Skin of body (tissue), 2 donors: ENCODE measurements around the gene TOX2. TPM values are rescaled to one million over a fixed set of nuclear protein-coding genes. Genes with fewer than 3 reads are reported as not detected.

ENCODE experiments used
- DNase-seq: peaks from one replicate; lab custom pipeline; 2025; lab: John Stamatoyannopoulos, UW
- total RNA-seq: library from RNA; depleted of rRNA; stranded (reverse); fragments of >200 nt; gene quantifications from one replicate; pipeline ENCODE4 v1.2.3, GENCODE V29; 2014

The TOX2 gene
- total RNA-seq, 1 donor from 2014 or later, result 0.89 TPM

DNA sequence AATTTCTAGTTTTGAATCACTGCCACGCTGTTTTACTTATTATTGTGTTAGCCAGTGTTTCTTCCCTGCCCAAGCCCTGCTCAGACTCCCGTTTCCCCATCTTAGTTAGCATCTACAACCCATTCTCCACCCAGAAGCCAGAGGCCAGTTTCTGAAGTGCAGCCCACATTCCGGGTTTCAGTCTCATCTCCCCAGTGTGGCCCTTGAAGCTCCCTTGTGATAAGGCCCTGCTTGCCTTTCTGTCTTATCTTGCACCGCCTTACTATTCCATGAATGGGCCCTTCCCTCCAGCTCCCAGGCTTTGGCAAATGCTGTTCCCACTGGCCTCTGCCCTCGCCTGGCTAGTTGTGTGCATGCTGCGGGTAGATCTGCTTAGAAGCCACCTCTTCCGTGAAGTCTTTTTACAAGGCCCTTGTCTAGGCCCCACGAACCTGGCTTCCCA is 41.1 kb downstream of the TOX2 start:
- DNase-seq, result no peak

GRCh38 chr20:43957392-43957791 is 42.7 kb downstream of the TOX2 start:
- no peak for DNase-seq

GRCh38 chr20:43958626-43959025 is 44.0 kb downstream of the TOX2 start:
- DNase-seq, result no peak

GRCh38 chr20:43959079-43959919 is 44.6 kb downstream of the TOX2 start:
- DNase-seq, result peak; percentile 7

DNA sequence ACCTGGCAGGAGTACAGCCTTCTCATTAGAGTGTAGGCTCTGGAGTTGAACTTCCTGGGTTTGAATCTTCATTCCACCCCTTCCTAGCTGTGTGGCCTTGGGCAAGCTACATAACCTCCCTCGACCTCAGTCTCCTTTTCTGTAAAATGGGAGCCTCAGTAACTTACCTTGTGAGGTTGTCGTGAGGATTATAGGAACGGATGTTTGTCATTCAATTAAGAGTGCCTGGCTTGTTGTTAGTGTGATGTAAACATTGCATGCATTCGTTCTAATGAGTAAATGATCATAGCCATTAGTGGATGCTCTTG is 45.2 kb downstream of the TOX2 start:
- DNase-seq, result no peak

- no peak for DNase-seq
These were observed 45.6 kb downstream of the TOX2 start for GRCh38 chr20:43960231-43960630.

DNA sequence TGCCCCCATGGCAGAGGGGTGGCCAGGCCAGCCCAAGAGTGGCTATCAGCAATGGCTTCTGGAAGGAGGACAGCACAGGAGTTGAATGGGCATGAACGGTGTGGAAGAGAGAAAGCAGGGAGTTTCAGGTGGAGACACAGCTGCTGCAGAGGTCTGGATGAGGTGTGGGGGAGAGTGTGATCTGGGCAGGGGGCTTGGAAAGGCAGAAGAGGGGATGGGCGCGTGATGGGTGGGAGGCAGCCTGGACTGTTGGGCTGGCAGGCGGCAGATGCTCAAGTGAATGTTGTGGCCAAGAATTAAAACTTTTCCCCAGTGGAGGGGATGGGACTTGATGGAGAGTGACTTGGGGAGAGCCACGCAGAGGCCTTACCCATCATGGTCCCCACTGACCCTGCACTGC is 46.5 kb downstream of the TOX2 start:
- DNase-seq, result no peak

GRCh38 chr20:43961541-43962471 is 47.2 kb downstream of the TOX2 start:
- DNase-seq, result peak; percentile 67

GRCh38 chr20:43962530-43962929 is 47.9 kb downstream of the TOX2 start:
- no peak for DNase-seq

- DNase-seq, result no peak
These were observed 48.6 kb downstream of the TOX2 start for GRCh38 chr20:43963233-43963632.

DNA sequence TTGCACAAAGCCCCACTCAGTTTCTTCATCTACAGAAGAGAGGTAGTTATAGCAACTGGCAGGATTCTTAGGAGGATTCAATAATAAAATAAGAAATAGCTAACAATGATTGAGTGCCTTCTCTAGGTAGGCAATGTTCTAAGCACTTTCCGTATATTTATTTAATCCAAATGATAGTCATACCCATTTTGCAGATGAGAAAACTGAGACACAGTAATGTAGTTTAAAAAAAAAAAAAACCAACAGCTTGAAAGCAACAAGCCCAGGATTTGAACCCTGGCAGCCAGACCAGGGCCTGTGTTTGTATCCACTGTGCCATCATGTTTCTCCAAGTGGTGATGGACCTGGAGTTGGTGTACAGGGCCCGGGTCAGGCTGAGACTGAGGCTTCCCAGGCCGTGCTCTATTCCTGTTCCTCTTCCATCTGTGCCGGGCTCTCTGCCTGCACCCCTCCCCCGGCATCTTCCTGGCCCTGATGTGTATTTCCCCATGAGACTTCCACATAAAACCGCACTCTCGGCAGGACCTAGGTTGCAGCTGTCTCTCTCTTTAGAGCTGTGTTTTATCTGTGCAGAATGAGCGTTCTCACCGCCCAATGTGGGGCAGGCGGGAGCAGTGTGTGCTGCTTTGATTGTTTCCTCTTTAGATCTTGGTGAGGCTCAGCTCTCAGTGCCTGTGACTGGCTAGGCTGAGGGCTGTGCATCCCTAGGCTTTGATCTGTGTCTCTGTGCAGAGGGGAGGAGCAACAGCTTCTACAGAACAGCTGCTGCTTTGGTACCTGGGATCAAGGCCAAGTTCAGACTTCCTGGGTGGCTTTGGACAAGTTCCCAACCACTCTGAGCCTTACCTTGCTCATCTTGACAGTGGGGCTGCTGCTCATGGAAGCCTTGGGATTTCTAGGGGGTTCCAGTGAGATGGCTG is 49.5 kb downstream of the TOX2 start:
- peak; percentile 44 for DNase-seq

DNA sequence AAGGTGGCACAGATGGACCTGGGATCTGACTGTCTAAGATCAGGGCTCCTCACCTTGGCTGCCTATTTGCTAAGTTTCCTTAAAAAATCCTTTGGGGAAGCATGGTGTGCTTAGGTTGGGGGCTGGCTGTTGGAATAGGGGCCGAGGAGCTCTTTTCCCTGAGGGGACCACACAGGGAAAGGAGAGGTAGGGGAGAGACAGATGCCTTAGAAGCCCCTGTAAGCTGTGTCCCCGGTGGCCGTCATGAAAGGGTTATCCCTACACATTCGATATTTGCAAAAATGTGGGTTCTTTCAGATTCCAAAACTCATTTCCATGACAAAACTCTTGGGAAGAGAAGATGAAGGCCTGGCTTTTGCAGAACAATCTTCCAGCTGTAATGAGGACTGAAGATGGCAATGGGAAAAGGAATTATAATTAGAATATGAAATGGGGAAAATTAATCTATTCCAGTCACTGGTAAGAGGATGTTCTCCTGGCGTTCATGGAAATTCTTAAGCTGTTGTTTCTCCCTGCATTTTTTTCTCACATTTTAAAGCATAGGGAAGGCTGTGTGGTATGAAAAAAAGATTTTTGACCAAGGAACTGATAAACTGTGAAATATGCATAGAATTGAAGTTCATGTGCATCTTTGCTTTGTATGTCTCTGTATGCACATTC is 53.8 kb downstream of the TOX2 start:
- DNase-seq, result peak; percentile 30

DNA sequence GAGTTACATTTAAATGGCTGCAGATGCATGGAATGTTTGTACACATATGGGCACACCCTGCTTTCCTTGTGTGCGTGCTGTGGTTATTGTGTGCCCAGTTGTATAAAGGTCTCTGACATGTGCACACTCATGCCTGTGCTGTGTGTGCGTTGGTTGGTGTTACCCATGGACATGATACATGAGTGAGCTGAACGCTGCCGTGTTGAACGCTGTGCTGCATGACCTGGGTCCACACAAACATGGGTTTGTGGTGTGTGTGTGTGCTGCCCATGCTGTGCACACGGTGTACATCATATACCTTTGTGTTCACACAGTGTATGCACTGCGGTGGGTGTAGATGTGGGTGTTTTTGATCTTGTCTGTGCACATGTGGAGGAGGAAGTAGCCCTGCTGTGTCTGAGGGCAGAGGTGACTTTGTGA is 54.4 kb downstream of the TOX2 start:
- peak; percentile 19 for DNase-seq

DNA sequence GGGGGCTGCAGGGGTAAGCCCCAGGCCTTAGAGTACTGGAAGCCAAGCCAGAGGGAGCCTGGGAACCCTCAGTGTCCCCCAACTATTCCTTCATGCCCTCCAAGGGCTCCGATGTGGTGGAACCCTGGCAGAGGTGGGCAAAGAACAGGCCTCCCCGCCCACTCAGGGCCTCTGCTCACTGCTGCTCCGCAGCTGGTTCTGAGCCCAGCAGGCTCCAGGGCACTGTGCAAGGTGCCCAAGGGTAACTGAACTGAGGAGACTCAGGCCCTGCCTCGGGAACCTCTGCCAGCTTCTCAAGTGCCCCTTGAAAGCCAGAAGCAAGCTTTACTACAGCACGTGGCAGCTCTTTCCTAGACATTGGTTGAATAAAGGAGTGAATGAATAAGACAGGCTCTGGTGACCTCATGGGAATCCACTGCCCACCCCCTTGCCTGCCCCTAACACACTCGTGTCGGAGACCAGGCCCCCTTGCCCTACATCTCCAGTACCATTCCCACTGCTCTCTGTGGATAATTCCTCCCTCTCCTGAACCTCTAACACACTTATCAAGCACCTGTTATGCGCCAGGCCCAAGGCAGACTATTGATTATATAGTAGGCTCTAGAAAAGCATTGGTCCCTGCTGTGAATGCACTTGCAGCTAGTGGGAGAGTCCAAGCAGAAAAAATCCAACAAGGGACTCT is 55.0 kb downstream of the TOX2 start:
- no peak for DNase-seq

DNA sequence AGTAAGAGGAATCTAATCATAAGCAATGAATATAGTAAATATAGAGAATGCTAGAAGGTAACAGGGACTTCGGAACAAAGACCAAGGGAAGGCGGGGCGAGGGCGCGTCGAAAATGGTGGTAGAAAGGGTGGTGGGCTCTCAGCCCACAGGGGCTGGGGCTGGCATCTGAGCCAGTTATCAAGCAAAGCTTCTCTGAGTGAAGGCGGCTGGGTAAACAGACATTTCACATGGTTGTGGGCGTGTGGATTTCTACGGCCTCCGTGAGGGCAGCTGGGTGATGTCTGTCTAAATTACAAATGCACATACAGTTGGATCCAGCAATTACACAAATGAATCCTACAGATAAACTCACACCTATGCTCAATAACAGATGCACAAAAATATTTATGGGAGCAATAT is 56.6 kb downstream of the TOX2 start:
- DNase-seq, result no peak

DNA sequence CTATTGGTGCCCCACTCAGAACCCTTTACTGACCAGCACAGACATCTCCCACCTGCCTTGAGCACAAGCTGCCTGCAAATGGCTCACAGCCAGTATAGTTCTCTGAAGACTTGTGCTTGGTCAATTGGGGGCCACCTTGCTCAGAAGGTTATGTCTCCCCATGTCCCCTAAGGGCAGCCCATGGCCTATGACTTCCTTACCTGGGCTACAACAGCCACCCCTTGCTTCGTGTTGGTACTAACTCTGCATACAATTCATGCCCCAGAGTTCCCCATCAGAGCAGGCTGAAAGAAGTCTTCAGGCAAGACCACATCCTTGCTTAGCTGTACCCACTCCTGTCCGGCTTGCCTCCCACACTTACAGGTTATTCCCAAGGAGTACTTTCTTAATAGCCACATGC is 57.4 kb downstream of the TOX2 start:
- no peak for DNase-seq

GRCh38 chr20:43972692-43973091 is 58.0 kb downstream of the TOX2 start:
- no peak for DNase-seq

DNA sequence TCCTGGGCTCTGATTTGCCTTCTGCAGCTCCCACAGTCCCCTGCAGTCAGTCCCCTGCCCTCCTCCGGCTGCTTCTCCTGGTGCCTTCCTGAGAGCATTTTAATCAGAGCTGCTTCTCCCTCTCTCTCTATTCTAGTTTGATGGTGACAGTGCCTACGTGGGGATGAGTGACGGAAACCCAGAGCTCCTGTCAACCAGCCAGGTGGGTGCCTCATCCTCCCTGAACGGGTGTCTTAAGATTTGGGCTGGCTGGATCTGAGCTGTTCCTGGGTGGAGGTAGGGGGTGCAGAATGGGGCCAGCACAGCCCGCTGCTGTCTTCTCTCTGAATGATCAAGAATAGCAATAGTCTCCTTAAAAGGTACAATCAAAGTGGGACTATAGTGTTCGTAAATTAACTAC is 58.6 kb downstream of the TOX2 start:
- DNase-seq, result no peak

DNA sequence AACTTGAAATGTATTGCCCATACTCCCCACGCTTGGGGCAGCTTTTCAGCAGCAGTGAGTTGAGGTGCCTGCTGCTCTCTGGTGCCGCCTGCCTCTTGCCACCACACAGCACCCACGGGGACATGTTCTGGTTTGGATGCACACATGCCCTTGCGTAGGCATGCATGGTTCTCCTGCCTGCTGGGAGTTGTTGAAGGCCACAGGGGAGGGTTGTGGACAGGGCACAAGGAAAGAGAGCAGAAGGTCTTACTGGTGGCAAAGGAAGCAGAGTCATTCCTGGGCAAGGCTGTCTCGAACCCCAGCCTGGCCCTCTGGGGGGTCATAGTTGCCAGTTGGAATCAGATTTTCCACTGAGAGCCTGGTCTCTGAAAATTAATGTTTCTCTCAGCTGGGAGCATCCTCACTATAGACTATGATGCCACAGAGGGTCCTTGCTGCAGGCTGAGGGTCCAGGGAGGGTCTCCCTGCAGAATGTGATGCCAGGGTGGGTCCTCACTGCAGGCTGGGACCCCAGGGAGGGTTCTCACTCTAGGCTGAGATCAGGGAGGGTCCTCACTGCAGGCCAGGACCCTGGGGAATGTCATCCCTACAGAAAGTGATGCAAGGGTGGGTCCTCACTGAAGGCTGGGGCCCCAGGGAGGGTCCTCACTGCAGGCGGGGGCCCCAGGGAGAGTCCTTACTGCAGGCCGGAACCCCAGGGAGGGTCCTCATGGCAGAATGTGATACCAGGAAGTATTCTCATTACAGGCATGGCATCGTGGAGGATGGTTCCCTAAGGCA is 59.2 kb downstream of the TOX2 start:
- DNase-seq, result no peak

- DNase-seq, result no peak
These were observed 60.0 kb downstream of the TOX2 start for GRCh38 chr20:43974695-43975094.
